Uterus (tissue), 4 donors: ENCODE results near the gene CPOX. TPM values are rescaled to one million over a fixed set of nuclear protein-coding genes. Genes with fewer than 3 reads are reported as not detected.

Experiments used
- DNase-seq, 2 donors: peaks; one replicate each; pipeline ENCODE4 v3.0.0-alpha.2; 2019 to 2020
- H3K27ac ChIP-seq, 2 donors: fragments of 200-600 bp; sonication (generic); 1 replicate in 1 of 2; 2 replicates in 1 of 2; pipeline ENCODE4 v1.5.1; 2016 to 2018
- H3K27me3 ChIP-seq, 2 donors: fragments of 200-600 bp; sonication (generic); one replicate each; pipeline ENCODE4 v1.5.1; 2018 to 2019; ENCODE audit warnings: control low read depth in 1 of 2
- H3K36me3 ChIP-seq, 2 donors: fragments of 200-600 bp; sonication (generic); one replicate each; pipeline ENCODE4 v1.5.1; 2019; ENCODE audit warnings: control low read depth in 1 of 2
- H3K4me1 ChIP-seq, 2 donors: fragments of 200-600 bp; sonication (generic); one replicate each; pipeline ENCODE4 v1.5.1; 2018 to 2019; ENCODE audit warnings: control low read depth in 1 of 2
- H3K4me3 ChIP-seq, 2 donors: fragments of 200-600 bp; sonication (generic); 1 replicate in 1 of 2; 2 replicates in 1 of 2; pipeline ENCODE4 v1.5.1; 2018 to 2019; ENCODE audit warnings: mild to moderate bottlenecking in 1 of 2
- H3K9me3 ChIP-seq, 2 donors: fragments of 200-600 bp; sonication (generic); one replicate each; pipeline ENCODE4 v1.5.1; 2019; ENCODE audit warnings: control low read depth in 1 of 2
- CTCF ChIP-seq, 4 experiments: fragments of 200-600 bp in 2 of 4; fragments of 450-650 bp in 2 of 4; sonication (generic) in 2 of 4; IDR thresholded peaks; one replicate each; pipeline ENCODE4 v1.5.1; 2016 to 2019; ENCODE audit warnings: antibody characterized with exemption in 4 of 4, mild to moderate bottlenecking in 2 of 4, moderate library complexity in 1 of 4
- POLR2A ChIP-seq, 2 donors: fragments of 450-650 bp; IDR thresholded peaks; one replicate each; pipeline ENCODE4 v1.6.1; 2016; ENCODE audit warnings: antibody characterized with exemption in 2 of 2, mild to moderate bottlenecking in 1 of 2, moderate library complexity in 1 of 2
- intact Hi-C: fragments of 100-400 bp; cut with DNase I; formaldehyde crosslinking; loops from one replicate; pipeline ENCODE4 v1.15.1; 2023; ENCODE audit warnings: low total_unique reads
- total RNA-seq, 4 donors: library from RNA; depleted of rRNA in 3 of 4; stranded (reverse); fragments of >200 nt in 3 of 4; gene quantifications; one replicate each; pipeline versions ENCODE4 v1.1.0 to v1.2.4, GENCODE V29; 2014 to 2023
- donor health status: DM: yes; HTN: yes; CAD: no.

Gene CPOX
- total RNA-seq, 4 donors from 2014 or later = 2.8 to 30.5 (median 17.7) TPM

- H3K4me1 ChIP-seq = no peaks in the 10 kb centered on the region
- no peak for DNase-seq
- H3K36me3 ChIP-seq = no peaks in the 10 kb centered on the region
- H3K27ac ChIP-seq = no peak overlapping the region
- intact Hi-C loops = no loop called here
- H3K4me3 ChIP-seq = no peak overlapping the region
- no peaks in the 10 kb centered on the region for H3K27me3 ChIP-seq
- no peak for TF ChIP-seq POLR2A (IDR thresholded peaks at IDR 0.05)
- TF ChIP-seq CTCF (IDR thresholded peaks at IDR 0.05) = no peak
- no peaks in the 10 kb centered on the region for H3K9me3 ChIP-seq
Observed at GRCh38 chr3:98553021-98553563, 40.3 kb downstream of the CPOX start.

DNA sequence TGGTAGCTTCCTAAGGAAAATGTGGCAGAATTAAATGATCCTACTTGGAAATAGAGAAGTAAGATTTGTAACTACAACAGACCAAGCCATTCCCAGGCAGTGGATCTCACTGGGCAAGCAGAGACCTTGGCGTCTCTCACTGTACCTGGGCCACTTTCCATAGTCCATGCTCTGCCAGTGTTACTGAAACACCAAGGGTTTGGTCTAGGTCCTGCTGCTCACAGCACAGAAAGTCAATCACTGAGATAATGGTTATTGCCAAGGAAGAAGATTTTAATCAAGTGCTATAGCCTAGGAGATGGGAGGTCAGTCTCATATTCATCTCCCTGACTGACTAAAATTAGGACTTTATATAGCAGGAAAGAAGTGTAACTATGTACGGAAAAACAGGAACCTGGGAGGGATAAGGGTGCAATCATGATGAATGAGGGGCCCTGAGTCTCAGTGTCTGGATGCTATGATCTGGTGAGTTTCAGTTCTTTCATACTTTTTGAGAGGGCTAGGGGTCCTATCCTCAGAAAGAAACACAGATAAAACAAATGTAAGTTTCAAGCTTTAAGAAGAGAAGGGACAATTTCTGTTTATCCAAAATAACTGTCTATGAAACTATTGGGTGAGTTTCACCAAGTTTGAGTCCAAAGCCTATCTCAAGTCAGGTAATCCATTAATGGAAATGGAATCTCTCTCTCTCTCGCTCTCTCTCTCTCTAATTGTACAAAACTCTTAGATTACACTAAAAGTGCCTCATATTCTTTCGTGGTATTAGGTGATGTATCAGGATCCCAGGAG lies 41.0 kb downstream of the CPOX start:
- Histone ChIP-seq H3K4me1 (no peaks in the 10 kb centered on the region), H3K27me3 (no peaks in the 10 kb centered on the region), H3K27ac (no peak overlapping the region), H3K9me3 (no peaks in the 10 kb centered on the region), H3K36me3 (no peaks in the 10 kb centered on the region), H3K4me3 (no peak overlapping the region)
- intact Hi-C loops = no loop called here
- DNase-seq = no peak
- TF ChIP-seq CTCF (IDR thresholded peaks at IDR 0.05) (no peak), POLR2A (IDR thresholded peaks at IDR 0.05) (no peak)

DNA sequence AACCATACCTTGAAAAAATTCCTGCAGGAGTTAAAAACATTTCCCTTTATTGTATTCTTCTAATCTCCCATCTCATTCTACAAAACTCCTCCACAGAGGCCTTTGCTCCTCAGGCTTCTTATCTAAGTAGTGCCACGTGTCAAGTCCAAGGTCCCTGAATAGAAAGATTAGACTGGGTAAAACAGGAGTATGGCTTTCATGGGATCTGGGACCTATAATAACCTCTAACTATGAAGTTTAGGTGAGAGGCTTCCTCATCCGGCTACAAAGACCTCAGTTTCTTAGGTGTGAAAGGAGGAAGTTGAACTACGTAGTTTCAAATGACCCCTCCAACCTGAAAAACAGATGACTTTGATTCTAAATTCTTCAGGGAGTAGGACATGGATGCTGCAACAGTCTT lies 41.7 kb downstream of the CPOX start:
- intact Hi-C loops = no loop called here

GRCh38 chr3:98551236-98551635 lies 42.2 kb downstream of the CPOX start:
- intact Hi-C loops = no loop called here
- H3K27ac ChIP-seq = no peak overlapping the region
- H3K4me1 ChIP-seq = no peaks in the 10 kb centered on the region
- H3K36me3 ChIP-seq = no peaks in the 10 kb centered on the region
- no peaks in the 10 kb centered on the region for H3K27me3 ChIP-seq
- no peak overlapping the region for H3K4me3 ChIP-seq
- no peak for DNase-seq
- TF ChIP-seq POLR2A (IDR thresholded peaks at IDR 0.05) = no peak
- no peak for TF ChIP-seq CTCF (IDR thresholded peaks at IDR 0.05)
- H3K9me3 ChIP-seq = no peaks in the 10 kb centered on the region

More for the DNA sequence above, 41.7 kb downstream of the CPOX start:
- no peaks in the 10 kb centered on the region for H3K36me3 ChIP-seq
- DNase-seq = no peak
- H3K4me1 ChIP-seq = no peaks in the 10 kb centered on the region
- no peaks in the 10 kb centered on the region for H3K27me3 ChIP-seq
- no peaks in the 10 kb centered on the region for H3K9me3 ChIP-seq
- no peak overlapping the region for H3K4me3 ChIP-seq
- H3K27ac ChIP-seq = no peak overlapping the region
- no peak for TF ChIP-seq CTCF (IDR thresholded peaks at IDR 0.05)
- no peak for TF ChIP-seq POLR2A (IDR thresholded peaks at IDR 0.05)

DNA sequence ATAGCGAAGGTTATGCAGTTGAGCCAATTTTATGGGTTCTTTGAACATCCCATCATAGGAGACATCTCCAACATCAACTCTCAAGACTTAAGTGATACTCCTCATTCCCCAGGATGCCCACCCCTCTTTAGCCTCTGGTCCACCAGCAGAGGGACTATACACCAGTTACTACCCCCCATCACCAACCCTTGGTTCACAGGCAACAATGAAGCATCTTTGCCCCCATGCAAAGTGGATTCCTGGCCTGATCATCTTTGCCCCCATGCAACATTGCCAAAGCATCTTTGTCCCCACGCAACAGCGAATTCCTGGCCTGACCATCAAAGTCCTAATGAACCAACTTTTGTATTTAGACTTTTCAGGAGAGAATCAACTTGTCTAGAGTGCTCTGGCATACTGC lies 42.6 kb downstream of the CPOX start:
- Histone ChIP-seq H3K27ac (no peak overlapping the region), H3K4me3 (no peak overlapping the region), H3K36me3 (no peaks in the 10 kb centered on the region), H3K4me1 (no peaks in the 10 kb centered on the region), H3K27me3 (no peaks in the 10 kb centered on the region), H3K9me3 (no peaks in the 10 kb centered on the region)
- intact Hi-C loops = no loop called here
- DNase-seq = no peak
- no peak for TF ChIP-seq POLR2A (IDR thresholded peaks at IDR 0.05)
- no peak for TF ChIP-seq CTCF (IDR thresholded peaks at IDR 0.05)
